ENCODE results near the gene MRGPRF. TPM values are rescaled to one million over a fixed set of nuclear protein-coding genes. Genes with fewer than 3 reads are reported as not detected.

MRGPRF gene
- total RNA-seq, 4 donors from 2014 or later, result 4.2 to 21.9 (median 5.2) TPM

GRCh38 chr11:69048694-69049489, 35.8 kb upstream of the MRGPRF start, which contains the start of gene TPCN2:
Gene TPCN2 (plus strand): TSS chr11:69048932. CDS start chr11:69048998, 66 bp downstream.
- DNase-seq, result peak; percentile 89 to 96 (median 93)
- no peaks in the 10 kb centered on the region for H3K27me3 ChIP-seq
- peaks cover 0 to 37% (median 4%) of the 10 kb centered on the region in 4 donors for H3K4me1 ChIP-seq
- H3K4me3 ChIP-seq, result peak within 1 kb of the TSS; percentile 77 to 97 (median 90)
- TF ChIP-seq POLR2A (IDR thresholded peaks at IDR 0.05) (peak; percentile 66 to 80), CTCF (IDR thresholded peaks at IDR 0.05) (no peak)
- H3K9me3 ChIP-seq, result no peaks in the 10 kb centered on the region
- no peaks in the 10 kb centered on the region for H3K36me3 ChIP-seq
- peak within 1 kb of the TSS; percentile 85 to 97 (median 90) for H3K27ac ChIP-seq

- no peaks in the 10 kb centered on the region for H3K27me3 ChIP-seq
- TF ChIP-seq CTCF (IDR thresholded peaks at IDR 0.05) (no peak), POLR2A (IDR thresholded peaks at IDR 0.05) (no peak)
- no peaks in the 10 kb centered on the region for H3K36me3 ChIP-seq
- H3K4me1 ChIP-seq, result peaks cover 0 to 36% (median 4%) of the 10 kb centered on the region in 4 donors
- peak overlapping the region in 3 of 4 donors; percentile 90 to 97 (median 91) for H3K27ac ChIP-seq
- no peak for DNase-seq
- peak overlapping the region in 3 of 4 donors; percentile 77 to 96 (median 85) for H3K4me3 ChIP-seq
- no peaks in the 10 kb centered on the region for H3K9me3 ChIP-seq
Observed at GRCh38 chr11:69048031-69048693, 35.1 kb upstream of the MRGPRF start.

- Histone ChIP-seq H3K27ac (peak overlapping the region in 2 of 4 donors; percentile 19 to 33), H3K9me3 (no peaks in the 10 kb centered on the region), H3K4me3 (no peak overlapping the region), H3K36me3 (no peaks in the 10 kb centered on the region), H3K27me3 (no peaks in the 10 kb centered on the region), H3K4me1 (peaks cover 0 to 2% (median 0%) of the 10 kb centered on the region in 4 donors)
- peak in 4 of 6 experiments; percentile 38 to 55 (median 50) for TF ChIP-seq CTCF (IDR thresholded peaks at IDR 0.05)
- TF ChIP-seq POLR2A (IDR thresholded peaks at IDR 0.05), result no peak
- peak; percentile 20 to 82 (median 78) for DNase-seq
Observed at GRCh38 chr11:69044111-69045013, 31.3 kb upstream of the MRGPRF start.

GRCh38 chr11:69041516-69041915, 28.5 kb upstream of the MRGPRF start:
- Histone ChIP-seq H3K36me3 (no peaks in the 10 kb centered on the region), H3K4me1 (no peaks in the 10 kb centered on the region), H3K9me3 (no peaks in the 10 kb centered on the region), H3K4me3 (no peak overlapping the region), H3K27me3 (no peaks in the 10 kb centered on the region), H3K27ac (no peak overlapping the region)
- TF ChIP-seq POLR2A (IDR thresholded peaks at IDR 0.05) (no peak), CTCF (IDR thresholded peaks at IDR 0.05) (no peak)
- DNase-seq, result no peak

All from Peyer's patch (tissue), 4 donors.